ENCODE results near the gene DRD3.

DRD3 gene

DNA sequence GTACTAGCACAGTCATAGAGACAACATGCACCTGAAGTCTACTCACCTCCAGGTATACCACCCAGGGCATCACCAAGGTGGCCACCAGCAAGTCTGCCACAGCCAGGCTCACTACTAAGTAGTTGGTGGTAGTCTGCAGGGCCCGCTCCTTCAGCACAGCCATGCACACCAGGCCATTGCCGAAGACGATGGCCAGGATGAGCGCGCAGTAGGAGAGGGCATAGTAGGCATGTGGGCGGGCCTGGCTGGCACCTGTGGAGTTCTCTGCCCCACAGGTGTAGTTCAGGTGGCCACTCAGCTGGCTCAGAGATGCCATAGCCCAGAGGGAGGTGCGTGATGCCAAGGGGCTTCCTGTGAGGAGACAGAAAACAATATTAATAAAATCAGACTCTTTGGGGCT lies 7.2 kb downstream of the DRD3 start:
- Histone ChIP-seq H3K9me3 (ENCODE audit: low read length) (no peaks in the 10 kb centered on the region), H2AFZ (ENCODE audit: low read depth, low read length) (no peak overlapping the region), H3K4me3 (ENCODE audit: low read length) (no peak overlapping the region), H3K36me3 (ENCODE audit: insufficient read depth, low read length) (no peaks in the 10 kb centered on the region), H3K4me1 (ENCODE audit: insufficient read depth, low read length) (no peaks in the 10 kb centered on the region), H3K27me3 (ENCODE audit: insufficient read depth, low read length) (peaks cover 4% of the 10 kb centered on the region)

GRCh38 chr3:114168150-114168549 lies 10.7 kb downstream of the DRD3 start:
- H3K27me3 ChIP-seq (ENCODE audit: insufficient read depth, low read length), result peaks cover 4% of the 10 kb centered on the region
- H3K36me3 ChIP-seq (ENCODE audit: insufficient read depth, low read length), result no peaks in the 10 kb centered on the region
- no peaks in the 10 kb centered on the region for H3K9me3 ChIP-seq (ENCODE audit: low read length)
- no peak overlapping the region for H3K4me3 ChIP-seq (ENCODE audit: low read length)
- H3K4me1 ChIP-seq (ENCODE audit: insufficient read depth, low read length), result no peaks in the 10 kb centered on the region
- no peak overlapping the region for H2AFZ ChIP-seq (ENCODE audit: low read depth, low read length)

- H3K4me1 ChIP-seq (ENCODE audit: insufficient read depth, low read length), result peaks cover 17% of the 10 kb centered on the region
- H3K4me3 ChIP-seq (ENCODE audit: low read length), result no peak overlapping the region
- no peaks in the 10 kb centered on the region for H3K27me3 ChIP-seq (ENCODE audit: insufficient read depth, low read length)
- no peaks in the 10 kb centered on the region for H3K9me3 ChIP-seq (ENCODE audit: low read length)
- no peaks in the 10 kb centered on the region for H3K36me3 ChIP-seq (ENCODE audit: insufficient read depth, low read length)
- H2AFZ ChIP-seq (ENCODE audit: low read depth, low read length), result no peak overlapping the region
Measured at GRCh38 chr3:114157321-114157720, 21.5 kb downstream of the DRD3 start.

- no peaks in the 10 kb centered on the region for H3K27me3 ChIP-seq (ENCODE audit: insufficient read depth, low read length)
- peak overlapping the region; percentile 96 for H2AFZ ChIP-seq (ENCODE audit: low read depth, low read length)
- H3K9me3 ChIP-seq (ENCODE audit: low read length), result no peaks in the 10 kb centered on the region
- peak overlapping the region; percentile 42 for H3K4me3 ChIP-seq (ENCODE audit: low read length)
- H3K4me1 ChIP-seq (ENCODE audit: insufficient read depth, low read length), result peaks cover 20% of the 10 kb centered on the region
- H3K36me3 ChIP-seq (ENCODE audit: insufficient read depth, low read length), result no peaks in the 10 kb centered on the region
Measured at GRCh38 chr3:114155370-114155821, 23.5 kb downstream of the DRD3 start.

DNA sequence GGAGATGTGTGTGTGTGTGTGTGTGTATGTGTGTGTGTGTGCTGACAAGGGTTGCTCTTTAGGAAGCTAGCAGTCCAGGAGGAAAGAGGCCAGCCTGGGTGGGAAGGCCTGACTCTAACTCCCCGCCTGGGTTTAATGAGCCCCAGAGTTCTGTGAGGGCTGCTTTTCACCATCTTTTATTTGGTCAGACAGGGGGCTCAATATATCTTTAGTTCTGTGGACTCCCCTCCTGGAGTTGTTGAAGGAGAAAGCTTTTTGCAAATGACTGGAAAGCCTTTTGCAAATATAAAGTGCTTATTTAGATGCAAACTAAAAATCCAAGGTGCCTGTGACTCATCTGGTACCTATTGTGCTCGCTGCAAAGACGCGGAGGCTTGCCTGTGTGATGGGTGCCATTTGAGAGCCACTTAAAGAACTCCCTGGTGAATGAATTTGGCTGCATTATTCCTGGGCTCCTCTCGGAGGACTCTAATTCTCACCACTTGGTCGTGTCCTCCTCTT lies 24.5 kb downstream of the DRD3 start:
- Histone ChIP-seq H3K9me3 (ENCODE audit: low read length) (no peaks in the 10 kb centered on the region), H3K36me3 (ENCODE audit: insufficient read depth, low read length) (no peaks in the 10 kb centered on the region), H2AFZ (ENCODE audit: low read depth, low read length) (peak overlapping the region; percentile 96), H3K27me3 (ENCODE audit: insufficient read depth, low read length) (no peaks in the 10 kb centered on the region), H3K4me3 (ENCODE audit: low read length) (peak overlapping the region; percentile 42), H3K4me1 (ENCODE audit: insufficient read depth, low read length) (peaks cover 28% of the 10 kb centered on the region)

GRCh38 chr3:114152519-114153151 lies 26.2 kb downstream of the DRD3 start:
- H3K36me3 ChIP-seq (ENCODE audit: insufficient read depth, low read length), result no peaks in the 10 kb centered on the region

DNA sequence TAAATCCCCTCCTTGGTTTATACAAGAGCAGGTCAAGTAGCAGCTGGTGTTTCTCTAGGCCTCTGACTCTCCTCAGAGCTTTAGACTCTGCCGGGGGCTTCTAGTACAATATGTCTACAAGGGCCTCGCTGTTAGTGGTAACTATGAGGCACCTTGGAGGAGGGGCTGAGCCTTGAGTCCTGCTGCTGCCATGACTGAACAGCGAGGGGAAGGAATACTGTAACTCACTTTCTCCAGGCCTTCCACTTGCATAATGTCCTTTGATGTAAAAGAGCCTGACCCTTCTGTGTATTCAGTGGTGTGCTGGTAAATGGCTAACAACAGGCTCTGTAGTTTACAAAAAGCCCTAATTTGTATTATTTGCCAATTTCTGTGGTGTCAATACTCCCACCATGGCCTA lies 27.8 kb downstream of the DRD3 start:
- no peaks in the 10 kb centered on the region for H3K9me3 ChIP-seq (ENCODE audit: low read length)
- peaks cover 28% of the 10 kb centered on the region for H3K4me1 ChIP-seq (ENCODE audit: insufficient read depth, low read length)
- H3K36me3 ChIP-seq (ENCODE audit: insufficient read depth, low read length), result no peaks in the 10 kb centered on the region
- H2AFZ ChIP-seq (ENCODE audit: low read depth, low read length), result no peak overlapping the region
- no peak overlapping the region for H3K4me3 ChIP-seq (ENCODE audit: low read length)
- no peaks in the 10 kb centered on the region for H3K27me3 ChIP-seq (ENCODE audit: insufficient read depth, low read length)

More at GRCh38 chr3:114152519-114153151, 26.2 kb downstream of the DRD3 start:
- H3K4me1 ChIP-seq (ENCODE audit: insufficient read depth, low read length), result peaks cover 28% of the 10 kb centered on the region
- peak overlapping the region; percentile 40 for H2AFZ ChIP-seq (ENCODE audit: low read depth, low read length)
- peak overlapping the region; percentile 41 for H3K4me3 ChIP-seq (ENCODE audit: low read length)
- no peaks in the 10 kb centered on the region for H3K9me3 ChIP-seq (ENCODE audit: low read length)
- H3K27me3 ChIP-seq (ENCODE audit: insufficient read depth, low read length), result no peaks in the 10 kb centered on the region

DNA sequence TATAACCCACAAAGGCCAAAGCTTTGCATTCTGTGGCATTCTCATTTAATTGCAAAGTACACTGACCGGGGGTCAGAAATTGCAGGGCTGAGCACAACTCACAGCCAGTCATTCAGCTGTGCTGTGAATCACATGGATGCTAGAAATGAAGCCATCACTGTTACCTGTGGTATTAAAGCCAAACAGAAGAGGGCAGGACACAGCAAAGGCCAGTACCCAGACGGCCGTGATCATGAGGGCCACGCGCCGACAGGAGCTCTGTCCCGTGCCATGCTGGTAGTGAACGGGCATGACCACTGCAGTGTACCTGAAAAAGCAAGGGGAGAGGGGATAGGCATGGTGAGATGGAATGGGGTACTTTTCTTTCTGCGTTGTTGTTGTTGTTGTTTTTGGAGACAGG lies 31.6 kb downstream of the DRD3 start:
- Histone ChIP-seq H3K4me3 (ENCODE audit: low read length) (no peak overlapping the region), H2AFZ (ENCODE audit: low read depth, low read length) (no peak overlapping the region), H3K36me3 (ENCODE audit: insufficient read depth, low read length) (no peaks in the 10 kb centered on the region), H3K9me3 (ENCODE audit: low read length) (no peaks in the 10 kb centered on the region), H3K4me1 (ENCODE audit: insufficient read depth, low read length) (peaks cover 11% of the 10 kb centered on the region), H3K27me3 (ENCODE audit: insufficient read depth, low read length) (no peaks in the 10 kb centered on the region)

DNA sequence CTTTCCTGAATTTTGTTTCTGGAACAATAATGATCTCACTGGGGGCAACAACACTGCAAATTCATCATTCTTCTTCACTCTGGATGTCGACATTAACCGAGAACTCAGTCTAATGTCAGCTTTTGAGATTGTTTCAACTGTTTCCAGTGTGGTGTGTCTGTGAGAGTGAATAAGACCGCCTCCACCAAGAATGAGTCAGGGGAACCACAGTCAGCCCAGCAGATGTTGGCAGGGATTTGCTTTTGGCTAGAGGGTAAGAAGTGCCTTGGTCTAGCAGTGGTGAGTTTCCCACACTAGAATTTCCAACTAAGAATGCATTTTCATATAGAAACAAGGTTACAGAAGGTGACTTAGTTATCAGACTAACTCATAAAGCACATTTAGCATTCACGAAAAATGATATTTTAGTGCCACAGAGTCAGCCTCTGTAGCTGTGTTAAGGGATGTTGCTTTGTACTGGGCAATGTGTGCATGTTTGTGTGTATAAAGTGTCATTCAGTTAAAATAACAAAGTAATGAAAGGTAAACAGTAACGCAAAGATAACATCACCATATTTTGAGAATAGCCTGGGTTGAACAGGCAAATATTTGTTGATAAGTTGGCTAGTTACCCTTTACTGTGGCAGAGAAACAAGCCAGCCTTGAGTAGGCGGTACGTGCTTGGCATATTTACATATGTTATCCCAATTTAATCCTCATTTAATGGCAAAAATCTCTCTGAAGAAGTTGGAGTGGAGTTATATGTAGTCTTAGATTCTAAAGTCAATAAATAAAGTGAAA lies 33.8 kb downstream of the DRD3 start:
- Histone ChIP-seq H3K9me3 (ENCODE audit: low read length) (no peaks in the 10 kb centered on the region), H3K36me3 (ENCODE audit: insufficient read depth, low read length) (no peaks in the 10 kb centered on the region), H2AFZ (ENCODE audit: low read depth, low read length) (no peak overlapping the region), H3K27me3 (ENCODE audit: insufficient read depth, low read length) (no peaks in the 10 kb centered on the region), H3K4me1 (ENCODE audit: insufficient read depth, low read length) (peaks cover 5% of the 10 kb centered on the region), H3K4me3 (ENCODE audit: low read length) (no peak overlapping the region)

- Histone ChIP-seq H3K9me3 (ENCODE audit: low read length) (no peaks in the 10 kb centered on the region), H2AFZ (ENCODE audit: low read depth, low read length) (no peak overlapping the region), H3K4me1 (ENCODE audit: insufficient read depth, low read length) (peaks cover 6% of the 10 kb centered on the region), H3K36me3 (ENCODE audit: insufficient read depth, low read length) (no peaks in the 10 kb centered on the region), H3K4me3 (ENCODE audit: low read length) (no peak overlapping the region), H3K27me3 (ENCODE audit: insufficient read depth, low read length) (no peaks in the 10 kb centered on the region)
Measured at GRCh38 chr3:114143817-114144216, 35.0 kb downstream of the DRD3 start.

GRCh38 chr3:114139836-114140235 lies 39.0 kb downstream of the DRD3 start:
- no peaks in the 10 kb centered on the region for H3K27me3 ChIP-seq (ENCODE audit: insufficient read depth, low read length)
- no peak overlapping the region for H3K4me3 ChIP-seq (ENCODE audit: low read length)
- H2AFZ ChIP-seq (ENCODE audit: low read depth, low read length), result no peak overlapping the region
- H3K9me3 ChIP-seq (ENCODE audit: low read length), result no peaks in the 10 kb centered on the region
- H3K4me1 ChIP-seq (ENCODE audit: insufficient read depth, low read length), result peaks cover 6% of the 10 kb centered on the region
- H3K36me3 ChIP-seq (ENCODE audit: insufficient read depth, low read length), result no peaks in the 10 kb centered on the region

- H3K27me3 ChIP-seq (ENCODE audit: insufficient read depth, low read length), result no peaks in the 10 kb centered on the region
- no peaks in the 10 kb centered on the region for H3K9me3 ChIP-seq (ENCODE audit: low read length)
- no peaks in the 10 kb centered on the region for H3K4me1 ChIP-seq (ENCODE audit: insufficient read depth, low read length)
- no peak overlapping the region for H3K4me3 ChIP-seq (ENCODE audit: low read length)
- no peak overlapping the region for H2AFZ ChIP-seq (ENCODE audit: low read depth, low read length)
- no peaks in the 10 kb centered on the region for H3K36me3 ChIP-seq (ENCODE audit: insufficient read depth, low read length)
Measured at GRCh38 chr3:114133947-114134346, 44.9 kb downstream of the DRD3 start.

DNA sequence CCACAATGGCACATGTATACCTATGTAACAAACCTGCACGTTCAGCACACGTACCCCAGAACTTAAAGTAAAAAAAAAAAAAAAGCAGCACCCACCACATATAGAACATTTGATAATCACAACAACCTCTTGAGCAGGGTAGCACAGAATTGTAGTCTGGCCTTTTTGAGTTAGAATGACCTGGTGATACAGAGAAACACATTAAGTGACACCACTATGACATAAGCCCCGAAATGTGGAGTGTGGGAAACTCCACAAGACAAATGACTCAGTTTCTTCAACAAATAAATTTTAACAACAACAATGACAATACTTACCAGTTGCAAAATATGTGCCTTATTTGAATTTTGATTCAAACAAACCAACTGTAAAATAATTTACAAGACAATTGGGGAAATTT lies 46.4 kb downstream of the DRD3 start:
- H3K4me3 ChIP-seq (ENCODE audit: low read length), result no peak overlapping the region
- H2AFZ ChIP-seq (ENCODE audit: low read depth, low read length), result no peak overlapping the region
- H3K36me3 ChIP-seq (ENCODE audit: insufficient read depth, low read length), result no peaks in the 10 kb centered on the region
- H3K4me1 ChIP-seq (ENCODE audit: insufficient read depth, low read length), result no peaks in the 10 kb centered on the region
- no peaks in the 10 kb centered on the region for H3K27me3 ChIP-seq (ENCODE audit: insufficient read depth, low read length)
- no peaks in the 10 kb centered on the region for H3K9me3 ChIP-seq (ENCODE audit: low read length)
